RWPE2 (cell line): Measurements from ENCODE around the gene ASF1B.
"Not testable (repeated sequence)": the region's sequence is repeated elsewhere in the genome, so short reads cannot be mapped to it uniquely, and the experiment has no call there.

Experiments
- ATAC-seq: fragments of 200-7000 bp; cut with Tn5 transposase; 3 replicates; pipeline ENCODE4 v1.9.1; 2021; ENCODE audit warnings: low read depth
- DNase-seq: peaks from one replicate; pipeline ENCODE4 v3.0.0-alpha.2; 2020; ENCODE audit warnings: low spot score
- H3K27ac ChIP-seq: fragments of 450-650 bp; 2 replicates; pipeline ENCODE4 v1.5.1; 2017; ENCODE audit warnings: mild to moderate bottlenecking; ENCODE audit not compliant: poor library complexity, severe bottlenecking
- H3K27me3 ChIP-seq: fragments of 250-450 bp; sonication (Bioruptor Pico); 2 replicates; pipeline ENCODE4 v1.5.1; 2021; ENCODE audit warnings: mild to moderate bottlenecking, moderate library complexity; ENCODE audit not compliant: insufficient read depth, poor library complexity, severe bottlenecking
- H3K36me3 ChIP-seq: fragments of 250-450 bp; sonication (Bioruptor Pico); 2 replicates; pipeline ENCODE4 v1.5.1; 2020; ENCODE audit warnings: low read depth, mild to moderate bottlenecking, moderate library complexity
- H3K4me1 ChIP-seq: fragments of 250-450 bp; sonication (Bioruptor Pico); 2 replicates; pipeline ENCODE4 v1.5.1; 2021; ENCODE audit warnings: mild to moderate bottlenecking, moderate library complexity; ENCODE audit not compliant: insufficient read depth, poor library complexity, severe bottlenecking
- H3K4me3 ChIP-seq: fragments of 250-450 bp; sonication (Bioruptor Pico); 2 replicates; pipeline ENCODE4 v1.5.1; 2021; ENCODE audit warnings: mild to moderate bottlenecking, moderate library complexity; ENCODE audit not compliant: severe bottlenecking
- H3K9me3 ChIP-seq: fragments of 250-450 bp; sonication (Bioruptor Pico); 2 replicates; pipeline ENCODE4 v1.5.1; 2021; ENCODE audit warnings: mild to moderate bottlenecking, moderate library complexity; ENCODE audit not compliant: severe bottlenecking
- TF ChIP-seq, protein P1 (sequence below): fragments of 450-650 bp; IDR thresholded peaks from one replicate; pipeline ENCODE4 v1.5.1; 2017; ENCODE audit warnings: mild to moderate bottlenecking, moderate library complexity; ENCODE audit not compliant: poor library complexity, severe bottlenecking

ASF1B gene

DNA sequence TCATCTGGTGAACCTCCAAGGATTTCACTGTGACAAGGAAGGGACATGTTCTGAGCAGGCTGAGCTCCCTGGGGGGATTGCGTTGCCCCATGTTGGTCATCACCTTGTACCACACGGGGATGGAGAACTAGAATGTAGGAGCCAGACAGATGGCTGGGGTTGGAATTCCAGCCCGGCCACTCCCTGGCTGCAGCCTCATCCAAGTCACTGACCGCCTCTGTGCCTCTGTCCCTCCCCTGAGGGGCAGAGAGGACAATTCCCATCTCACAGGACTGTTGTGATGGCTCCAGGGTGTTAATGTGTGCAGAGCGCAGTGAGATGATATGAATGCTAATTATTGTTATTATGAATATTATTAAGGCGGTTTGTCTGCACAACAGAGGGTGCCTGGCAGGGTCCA, 45.5 kb upstream of the ASF1B start:
- TF ChIP-seq, protein P1, sequence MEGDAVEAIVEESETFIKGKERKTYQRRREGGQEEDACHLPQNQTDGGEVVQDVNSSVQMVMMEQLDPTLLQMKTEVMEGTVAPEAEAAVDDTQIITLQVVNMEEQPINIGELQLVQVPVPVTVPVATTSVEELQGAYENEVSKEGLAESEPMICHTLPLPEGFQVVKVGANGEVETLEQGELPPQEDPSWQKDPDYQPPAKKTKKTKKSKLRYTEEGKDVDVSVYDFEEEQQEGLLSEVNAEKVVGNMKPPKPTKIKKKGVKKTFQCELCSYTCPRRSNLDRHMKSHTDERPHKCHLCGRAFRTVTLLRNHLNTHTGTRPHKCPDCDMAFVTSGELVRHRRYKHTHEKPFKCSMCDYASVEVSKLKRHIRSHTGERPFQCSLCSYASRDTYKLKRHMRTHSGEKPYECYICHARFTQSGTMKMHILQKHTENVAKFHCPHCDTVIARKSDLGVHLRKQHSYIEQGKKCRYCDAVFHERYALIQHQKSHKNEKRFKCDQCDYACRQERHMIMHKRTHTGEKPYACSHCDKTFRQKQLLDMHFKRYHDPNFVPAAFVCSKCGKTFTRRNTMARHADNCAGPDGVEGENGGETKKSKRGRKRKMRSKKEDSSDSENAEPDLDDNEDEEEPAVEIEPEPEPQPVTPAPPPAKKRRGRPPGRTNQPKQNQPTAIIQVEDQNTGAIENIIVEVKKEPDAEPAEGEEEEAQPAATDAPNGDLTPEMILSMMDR: no peak
- H3K4me1 ChIP-seq: no peaks in the 10 kb centered on the region
- H3K36me3 ChIP-seq: no peaks in the 10 kb centered on the region
- DNase-seq (no peak), ATAC-seq (no peak)
- H3K27ac ChIP-seq: no peak overlapping the region
- no peaks in the 10 kb centered on the region for H3K27me3 ChIP-seq
- H3K9me3 ChIP-seq: no peaks in the 10 kb centered on the region
- no peak overlapping the region for H3K4me3 ChIP-seq

DNA sequence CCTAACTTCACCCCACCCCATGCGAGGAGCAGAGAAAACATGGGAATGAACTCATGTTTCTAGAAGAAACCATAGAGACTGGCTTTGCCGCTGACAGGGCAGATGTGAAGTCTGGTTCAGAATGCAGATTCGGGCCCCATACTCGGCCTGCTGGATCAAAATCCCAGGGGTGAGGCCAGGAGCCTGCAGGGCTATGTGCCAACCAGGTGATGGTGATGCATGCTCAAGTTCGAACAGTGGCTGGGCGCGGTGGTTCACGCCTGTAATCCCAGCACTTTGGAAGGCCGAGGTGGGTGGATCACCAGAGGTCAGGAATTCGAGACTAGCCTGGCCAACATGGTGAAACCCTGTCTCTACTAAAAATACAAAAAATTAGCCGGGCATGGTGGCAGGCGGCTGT, 44.8 kb upstream of the ASF1B start:
- not testable (repeated sequence) for H3K4me3 ChIP-seq, DNase-seq, H3K4me1 ChIP-seq, H3K36me3 ChIP-seq, H3K9me3 ChIP-seq, H3K27ac ChIP-seq, ATAC-seq, H3K27me3 ChIP-seq

DNA sequence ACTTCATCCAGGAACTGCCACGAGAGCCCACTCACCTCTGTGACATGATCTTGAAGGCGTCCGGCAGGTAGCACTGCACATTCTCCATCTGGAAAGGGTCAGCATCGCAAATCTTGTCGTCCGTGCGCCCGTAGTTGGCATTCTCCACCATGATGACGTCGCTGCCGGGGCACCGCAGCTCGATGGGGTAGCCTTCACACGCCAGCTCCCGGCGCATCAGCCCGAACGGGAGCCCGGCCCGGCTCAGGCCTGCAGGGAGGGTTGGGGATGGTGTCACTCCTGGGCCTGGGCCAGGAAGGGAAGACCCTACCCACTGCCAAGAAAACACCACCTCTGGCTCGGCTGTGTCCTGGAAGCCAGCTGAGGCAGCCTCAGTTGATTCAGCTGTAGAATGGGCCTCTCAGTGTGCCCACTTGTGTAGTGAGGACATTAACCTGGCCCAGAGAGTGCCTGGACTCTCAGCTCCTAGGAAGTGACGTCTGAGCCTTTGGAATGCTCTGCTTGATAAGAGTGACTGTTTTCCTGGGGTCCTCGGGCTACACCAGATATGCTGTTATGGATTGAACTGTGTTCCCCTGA, 41.2 kb upstream of the ASF1B start:
- no peaks in the 10 kb centered on the region for H3K4me1 ChIP-seq
- no peak for ATAC-seq
- H3K9me3 ChIP-seq: no peaks in the 10 kb centered on the region
- no peaks in the 10 kb centered on the region for H3K27me3 ChIP-seq
- TF ChIP-seq, protein P1: no peak
- H3K4me3 ChIP-seq: no peak overlapping the region
- H3K36me3 ChIP-seq: no peaks in the 10 kb centered on the region
- H3K27ac ChIP-seq: no peak overlapping the region
- DNase-seq: no peak

DNA sequence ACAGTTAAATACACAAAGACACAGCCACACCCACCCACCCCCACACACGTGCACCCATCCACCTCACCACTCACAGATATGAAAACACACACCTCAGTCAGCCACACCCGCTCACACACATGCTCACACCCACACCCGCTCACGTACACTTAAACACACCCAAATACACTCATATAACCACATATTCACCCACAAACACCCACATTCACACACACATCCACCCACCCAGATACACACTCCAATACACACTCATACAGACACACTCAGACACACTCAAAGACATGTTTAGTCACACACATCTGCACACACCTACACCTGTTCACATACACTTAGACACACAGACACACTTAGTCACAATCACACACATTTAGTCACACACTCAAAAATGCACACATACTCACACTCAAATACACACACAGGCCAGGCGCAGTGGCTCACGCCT, 39.0 kb upstream of the ASF1B start:
- TF ChIP-seq, protein P1: no peak

DNA sequence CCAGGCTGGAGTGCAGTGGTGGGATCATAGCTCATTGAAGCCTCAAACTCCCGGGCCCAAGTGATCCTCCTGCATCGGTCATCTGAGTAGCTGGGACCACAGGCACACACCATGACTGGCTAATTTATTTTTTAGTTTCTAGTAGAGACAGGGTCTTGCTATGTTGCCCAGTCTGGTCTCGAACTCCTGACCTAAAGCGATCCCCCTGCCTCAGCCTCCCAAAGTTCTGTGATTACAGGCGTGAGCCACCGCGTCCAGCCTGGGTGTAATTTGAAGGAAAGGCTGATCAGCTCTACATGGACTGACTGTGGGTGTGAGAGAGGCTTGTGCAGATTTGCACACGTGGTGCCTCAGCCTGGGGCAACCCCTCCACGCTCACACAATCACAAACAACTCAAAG, 38.5 kb upstream of the ASF1B start:
- no peaks in the 10 kb centered on the region for H3K9me3 ChIP-seq
- TF ChIP-seq, protein P1: no peak
- H3K4me1 ChIP-seq: no peaks in the 10 kb centered on the region
- no peak for ATAC-seq
- DNase-seq: no peak
- no peaks in the 10 kb centered on the region for H3K36me3 ChIP-seq
- no peaks in the 10 kb centered on the region for H3K27me3 ChIP-seq
- no peak overlapping the region for H3K27ac ChIP-seq
- H3K4me3 ChIP-seq: no peak overlapping the region

More for the DNA sequence above, 39.0 kb upstream of the ASF1B start:
- no peak for ATAC-seq
- DNase-seq: no peak
- Histone ChIP-seq H3K4me3 (no peak overlapping the region), H3K4me1 (no peaks in the 10 kb centered on the region), H3K9me3 (no peaks in the 10 kb centered on the region), H3K36me3 (no peaks in the 10 kb centered on the region), H3K27me3 (no peaks in the 10 kb centered on the region), H3K27ac (no peak overlapping the region)
